SU-DHL-6 (cell line): ENCODE results near the gene EPHA7.

Source experiments
- EZH2phosphoT487 ChIP-seq: fragments of 200-600 bp; sonication (generic), shearing (Covaris generic); conservative IDR thresholded peaks from 2 replicates; pipeline ENCODE4 v1.6.1; 2018; ENCODE audit warnings: mild to moderate bottlenecking, antibody characterized with exemption, low read length, moderate library complexity, mixed read lengths
- TF ChIP-seq, protein P1 (sequence below): fragments of 200-600 bp; sonication (generic); IDR thresholded peaks from one replicate; pipeline ENCODE4 v1.5.1; 2017; ENCODE audit warnings: antibody characterized with exemption, mild to moderate bottlenecking, low read length, moderate library complexity; ENCODE audit not compliant: insufficient read depth, poor library complexity, severe bottlenecking

DNA sequence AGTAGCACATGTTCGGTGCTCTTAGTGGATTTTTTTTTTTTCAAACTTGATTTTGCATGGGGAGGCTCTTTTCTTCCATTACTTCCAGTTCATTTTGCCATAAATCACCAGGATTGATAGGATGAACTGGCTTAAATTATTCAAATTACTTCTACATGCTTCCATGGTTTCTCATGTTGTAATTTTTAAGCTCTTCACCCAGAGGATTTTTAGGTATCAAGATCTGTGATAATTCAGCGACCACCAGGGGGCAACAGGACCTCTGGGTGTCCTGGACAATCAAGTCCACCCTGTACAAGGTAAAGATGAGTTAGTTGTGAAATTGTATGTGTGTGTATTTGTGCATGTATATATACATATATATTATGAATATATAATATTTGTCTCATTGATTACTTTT, 4.2 kb upstream of the EPHA7 start:
- TF ChIP-seq, protein P1, sequence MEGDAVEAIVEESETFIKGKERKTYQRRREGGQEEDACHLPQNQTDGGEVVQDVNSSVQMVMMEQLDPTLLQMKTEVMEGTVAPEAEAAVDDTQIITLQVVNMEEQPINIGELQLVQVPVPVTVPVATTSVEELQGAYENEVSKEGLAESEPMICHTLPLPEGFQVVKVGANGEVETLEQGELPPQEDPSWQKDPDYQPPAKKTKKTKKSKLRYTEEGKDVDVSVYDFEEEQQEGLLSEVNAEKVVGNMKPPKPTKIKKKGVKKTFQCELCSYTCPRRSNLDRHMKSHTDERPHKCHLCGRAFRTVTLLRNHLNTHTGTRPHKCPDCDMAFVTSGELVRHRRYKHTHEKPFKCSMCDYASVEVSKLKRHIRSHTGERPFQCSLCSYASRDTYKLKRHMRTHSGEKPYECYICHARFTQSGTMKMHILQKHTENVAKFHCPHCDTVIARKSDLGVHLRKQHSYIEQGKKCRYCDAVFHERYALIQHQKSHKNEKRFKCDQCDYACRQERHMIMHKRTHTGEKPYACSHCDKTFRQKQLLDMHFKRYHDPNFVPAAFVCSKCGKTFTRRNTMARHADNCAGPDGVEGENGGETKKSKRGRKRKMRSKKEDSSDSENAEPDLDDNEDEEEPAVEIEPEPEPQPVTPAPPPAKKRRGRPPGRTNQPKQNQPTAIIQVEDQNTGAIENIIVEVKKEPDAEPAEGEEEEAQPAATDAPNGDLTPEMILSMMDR, result peak; percentile 33
- TF ChIP-seq EZH2phosphoT487, result no peak
